Parathyroid adenoma (tissue), 2 donors: ENCODE results near the gene CANX.

ENCODE experiments used
- H2AFZ ChIP-seq: fragments of 300-600 bp; sonication (generic); one replicate; pipeline ENCODE4 v1.7.0; 2017; ENCODE audit warnings: antibody characterized with exemption, mild to moderate bottlenecking
- H3K27ac ChIP-seq: fragments of 300-600 bp; sonication (generic); one replicate; pipeline ENCODE4 v1.7.0; 2017
- H3K27me3 ChIP-seq: fragments of 300-600 bp; sonication (generic); one replicate; pipeline ENCODE4 v1.7.0; 2017; ENCODE audit warnings: low read length; ENCODE audit not compliant: control insufficient read depth, insufficient read depth
- H3K36me3 ChIP-seq: fragments of 300-600 bp; sonication (generic); one replicate; pipeline ENCODE4 v1.7.0; 2017; ENCODE audit warnings: low read length; ENCODE audit not compliant: control insufficient read depth, insufficient read depth
- H3K4me1 ChIP-seq: fragments of 300-600 bp; sonication (generic); one replicate; pipeline ENCODE4 v1.7.0; 2017; ENCODE audit warnings: control low read depth
- H3K4me2 ChIP-seq: fragments of 300-600 bp; sonication (generic); one replicate; pipeline ENCODE4 v1.7.0; 2017; ENCODE audit warnings: low read length
- H3K4me3 ChIP-seq: fragments of 300-600 bp; sonication (generic); one replicate; pipeline ENCODE4 v1.7.0; 2017; ENCODE audit warnings: low read depth, low read length
- H3K79me2 ChIP-seq: fragments of 300-600 bp; sonication (generic); one replicate; pipeline ENCODE4 v1.7.0; 2017; ENCODE audit warnings: control low read depth
- H3K9ac ChIP-seq: fragments of 300-600 bp; sonication (generic); one replicate; pipeline ENCODE4 v1.7.0; 2017; ENCODE audit warnings: mild to moderate bottlenecking
- H3K9me3 ChIP-seq: fragments of 300-600 bp; sonication (generic); one replicate; pipeline ENCODE4 v1.7.0; 2017; ENCODE audit warnings: low read length; ENCODE audit not compliant: control insufficient read depth
- TF ChIP-seq, protein P1 (sequence below): fragments of 300-600 bp; sonication (generic); IDR thresholded peaks from one replicate; pipeline ENCODE4 v1.7.0; 2017; ENCODE audit warnings: antibody characterized with exemption, mild to moderate bottlenecking
- donor health status: primary hyperparathyroidism.

CANX gene

DNA sequence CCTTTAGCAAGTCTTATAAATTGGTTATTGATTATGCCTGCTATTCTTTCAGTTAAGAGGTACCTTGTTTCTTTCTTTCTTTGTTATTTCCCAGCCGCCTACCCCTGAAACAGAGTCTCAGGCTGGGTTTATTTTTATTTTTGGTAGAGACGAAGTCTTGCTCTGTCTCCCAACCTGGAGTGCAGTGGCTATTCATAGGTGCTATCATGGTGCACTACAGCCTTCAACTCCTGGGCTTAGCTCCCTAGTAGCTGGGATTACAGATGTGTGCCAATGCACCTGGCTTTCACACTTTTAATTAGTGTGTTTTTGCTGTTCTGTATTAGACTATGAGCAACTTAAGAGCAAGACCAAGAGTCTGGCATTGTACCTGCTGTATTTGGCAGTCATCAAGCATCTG, 48.1 kb downstream of the CANX start:
- H3K4me3 ChIP-seq: no peak overlapping the region
- H3K9ac ChIP-seq: no peak overlapping the region
- H3K9me3 ChIP-seq: no peaks in the 10 kb centered on the region
- H3K27ac ChIP-seq: no peak overlapping the region
- H3K79me2 ChIP-seq: peaks cover 82% of the 10 kb centered on the region
- no peak overlapping the region for H3K4me2 ChIP-seq
- H3K27me3 ChIP-seq: no peaks in the 10 kb centered on the region
- no peaks in the 10 kb centered on the region for H3K4me1 ChIP-seq
- H2AFZ ChIP-seq: no peak overlapping the region
- H3K36me3 ChIP-seq: no peaks in the 10 kb centered on the region
- TF ChIP-seq, protein P1, sequence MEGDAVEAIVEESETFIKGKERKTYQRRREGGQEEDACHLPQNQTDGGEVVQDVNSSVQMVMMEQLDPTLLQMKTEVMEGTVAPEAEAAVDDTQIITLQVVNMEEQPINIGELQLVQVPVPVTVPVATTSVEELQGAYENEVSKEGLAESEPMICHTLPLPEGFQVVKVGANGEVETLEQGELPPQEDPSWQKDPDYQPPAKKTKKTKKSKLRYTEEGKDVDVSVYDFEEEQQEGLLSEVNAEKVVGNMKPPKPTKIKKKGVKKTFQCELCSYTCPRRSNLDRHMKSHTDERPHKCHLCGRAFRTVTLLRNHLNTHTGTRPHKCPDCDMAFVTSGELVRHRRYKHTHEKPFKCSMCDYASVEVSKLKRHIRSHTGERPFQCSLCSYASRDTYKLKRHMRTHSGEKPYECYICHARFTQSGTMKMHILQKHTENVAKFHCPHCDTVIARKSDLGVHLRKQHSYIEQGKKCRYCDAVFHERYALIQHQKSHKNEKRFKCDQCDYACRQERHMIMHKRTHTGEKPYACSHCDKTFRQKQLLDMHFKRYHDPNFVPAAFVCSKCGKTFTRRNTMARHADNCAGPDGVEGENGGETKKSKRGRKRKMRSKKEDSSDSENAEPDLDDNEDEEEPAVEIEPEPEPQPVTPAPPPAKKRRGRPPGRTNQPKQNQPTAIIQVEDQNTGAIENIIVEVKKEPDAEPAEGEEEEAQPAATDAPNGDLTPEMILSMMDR: no peak

DNA sequence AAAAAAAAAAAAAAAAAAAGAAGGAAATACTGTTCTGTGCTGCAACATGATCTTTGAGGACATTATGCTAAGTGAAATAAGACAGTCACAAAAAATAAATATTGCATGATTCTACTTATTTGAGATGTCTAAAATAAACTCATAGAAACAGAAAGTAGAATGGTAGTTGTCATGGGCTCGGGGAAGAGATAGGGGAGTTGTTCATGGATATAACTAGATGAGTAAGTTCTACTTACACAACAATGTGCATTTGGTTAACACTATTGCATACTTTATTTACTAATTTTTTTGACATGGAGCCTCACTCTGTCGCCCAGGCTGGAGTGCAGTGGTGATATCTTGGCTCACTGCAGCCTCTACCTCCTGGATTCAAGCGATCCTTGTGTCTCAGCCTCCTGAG, 49.0 kb downstream of the CANX start:
- no peak overlapping the region for H2AFZ ChIP-seq
- H3K9ac ChIP-seq: no peak overlapping the region
- no peak overlapping the region for H3K4me2 ChIP-seq
- no peaks in the 10 kb centered on the region for H3K9me3 ChIP-seq
- H3K27ac ChIP-seq: no peak overlapping the region
- no peaks in the 10 kb centered on the region for H3K27me3 ChIP-seq
- H3K4me1 ChIP-seq: no peaks in the 10 kb centered on the region
- TF ChIP-seq, protein P1: no peak
- no peaks in the 10 kb centered on the region for H3K36me3 ChIP-seq
- no peak overlapping the region for H3K4me3 ChIP-seq
- H3K79me2 ChIP-seq: peaks cover 74% of the 10 kb centered on the region

GRCh38 chr5:179749857-179750508, 51.2 kb downstream of the CANX start:
- H3K27ac ChIP-seq: no peak overlapping the region
- H3K27me3 ChIP-seq: no peaks in the 10 kb centered on the region
- no peak overlapping the region for H3K4me3 ChIP-seq
- H3K4me1 ChIP-seq: peaks cover 6% of the 10 kb centered on the region
- H2AFZ ChIP-seq: no peak overlapping the region
- H3K36me3 ChIP-seq: no peaks in the 10 kb centered on the region
- H3K9me3 ChIP-seq: no peaks in the 10 kb centered on the region
- H3K9ac ChIP-seq: no peak overlapping the region
- H3K79me2 ChIP-seq: peaks cover 77% of the 10 kb centered on the region
- H3K4me2 ChIP-seq: no peak overlapping the region
- TF ChIP-seq, protein P1: no peak

- Histone ChIP-seq H3K9me3 (no peaks in the 10 kb centered on the region), H3K79me2 (peaks cover 75% of the 10 kb centered on the region), H3K4me2 (no peak overlapping the region), H3K4me1 (peaks cover 11% of the 10 kb centered on the region), H2AFZ (no peak overlapping the region), H3K4me3 (no peak overlapping the region), H3K9ac (no peak overlapping the region), H3K27ac (no peak overlapping the region), H3K27me3 (no peaks in the 10 kb centered on the region), H3K36me3 (no peaks in the 10 kb centered on the region)
- TF ChIP-seq, protein P1: no peak
These were observed 55.2 kb downstream of the CANX start for GRCh38 chr5:179753971-179754370.

DNA sequence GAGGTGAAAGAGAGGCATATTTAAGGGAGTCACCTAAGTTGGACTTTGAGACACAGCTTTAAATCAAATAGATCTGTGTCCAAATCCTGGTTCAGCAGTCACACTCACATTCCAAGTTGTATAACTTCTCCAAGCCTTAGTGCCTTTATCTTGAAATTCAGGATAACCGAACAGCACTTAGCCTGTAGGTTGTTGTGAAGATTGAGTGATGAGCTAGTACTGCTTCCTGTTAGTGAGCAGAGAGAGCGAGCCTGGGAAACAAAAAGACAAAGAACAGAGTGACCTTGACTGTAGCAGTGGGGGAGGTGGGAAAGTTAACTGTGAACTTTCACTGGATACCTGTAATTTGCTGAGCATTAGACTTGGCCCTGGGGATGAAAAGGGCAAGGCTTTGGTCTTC, 56.3 kb downstream of the CANX start:
- TF ChIP-seq, protein P1: no peak
- H3K27me3 ChIP-seq: no peaks in the 10 kb centered on the region
- H3K36me3 ChIP-seq: no peaks in the 10 kb centered on the region
- H3K4me2 ChIP-seq: peak overlapping the region; percentile 15
- peak overlapping the region; percentile 1 for H3K4me3 ChIP-seq
- H3K27ac ChIP-seq: peak overlapping the region; percentile 39
- H3K9ac ChIP-seq: no peak overlapping the region
- no peak overlapping the region for H2AFZ ChIP-seq
- H3K9me3 ChIP-seq: no peaks in the 10 kb centered on the region
- H3K79me2 ChIP-seq: peaks cover 73% of the 10 kb centered on the region
- peaks cover 17% of the 10 kb centered on the region for H3K4me1 ChIP-seq
